IMR-90 (cell line): ENCODE data around the gene THADA. TPM values are rescaled to one million over a fixed set of nuclear protein-coding genes. Genes with fewer than 3 reads are reported as not detected.

Experiments
- ATAC-seq: fragments of 200-7000 bp; cut with Tn5 transposase; 2 replicates; pipeline ENCODE4 v1.9.1; 2020; ENCODE audit warnings: low read depth, mild to moderate bottlenecking, moderate library complexity
- BruUV-seq: library from RNA; stranded (reverse); fragments of 400-500 nt; replicated peaks from 2 replicates; lab custom pipeline; 2021; lab: Mats Ljungman, UMichigan
- CTCF ChIA-PET: fragments of 300-600 bp; formaldehyde crosslinking; extraction: SDS; loops from one replicate; lab custom pipeline; 2021; ENCODE audit warnings: antibody characterized with exemption; lab: Yijun Ruan, JAX
- POLR2A ChIA-PET: fragments of 300-600 bp; sonication (Branson Sonifier 250); formaldehyde crosslinking; loops from one replicate; lab custom pipeline; 2022; ENCODE audit warnings: antibody characterized with exemption; ENCODE audit not compliant: unreplicated experiment; lab: Charles Lee
- DNase-seq: peaks from one replicate; pipeline ENCODE4 v3.0.0; 2013
- H2AFZ ChIP-seq: replicated peaks from 2 replicates; pipeline ENCODE3; 2013; ENCODE audit warnings: low read length, mild to moderate bottlenecking; ENCODE audit not compliant: poor library complexity
- H2AK5ac ChIP-seq: 2 replicates; pipeline ENCODE4 v1.6.1; 2013; ENCODE audit warnings: low read depth, low read length, inconsistent platforms
- H2AK9ac ChIP-seq: replicated peaks from 2 replicates; pipeline ENCODE3; 2013; ENCODE audit warnings: mild to moderate bottlenecking, low read depth, low read length, moderate library complexity; ENCODE audit not compliant: poor library complexity
- H2BK120ac ChIP-seq: 2 replicates; pipeline ENCODE4 v1.6.1; 2013; ENCODE audit warnings: low read depth, low read length, inconsistent platforms
- H2BK15ac ChIP-seq: 3 replicates; pipeline ENCODE4 v1.6.1; 2013; ENCODE audit warnings: low read depth, low read length, inconsistent platforms
- H2BK20ac ChIP-seq: 2 replicates; pipeline ENCODE4 v1.6.1; 2013; ENCODE audit warnings: low read depth, mild to moderate bottlenecking, inconsistent platforms, low read length, moderate library complexity
- H2BK5ac ChIP-seq: 2 replicates; pipeline ENCODE4 v1.6.1; 2013; ENCODE audit warnings: mild to moderate bottlenecking, low read depth, low read length, inconsistent platforms; ENCODE audit not compliant: poor library complexity, severe bottlenecking
- H3K14ac ChIP-seq: replicated peaks from 2 replicates; pipeline ENCODE4 v1.6.1; 2013; ENCODE audit warnings: low read depth, low read length, inconsistent platforms
- H3K18ac ChIP-seq: 2 replicates; pipeline ENCODE4 v1.6.1; 2013; ENCODE audit warnings: low read depth, low read length, control low read depth
- H3K23ac ChIP-seq: 2 replicates; pipeline ENCODE4 v1.6.1; 2013; ENCODE audit warnings: low read depth, low read length, inconsistent platforms
- H3K27ac ChIP-seq: 2 replicates; pipeline ENCODE4 v1.5.1; 2013; ENCODE audit warnings: mild to moderate bottlenecking, control low read depth, low read length; ENCODE audit not compliant: insufficient read depth
- H3K27me3 ChIP-seq: 2 replicates; pipeline ENCODE4 v1.6.1; 2013; ENCODE audit warnings: low read length; ENCODE audit not compliant: control insufficient read depth, insufficient read depth
- H3K36me3 ChIP-seq: 2 replicates; pipeline ENCODE4 v1.6.1; 2013; ENCODE audit warnings: low read length, mixed read lengths; ENCODE audit not compliant: control insufficient read depth, insufficient read depth
- H3K4ac ChIP-seq: 2 replicates; pipeline ENCODE4 v1.6.1; 2013; ENCODE audit warnings: low read depth, low read length, inconsistent platforms
- H3K4me1 ChIP-seq: 2 replicates; pipeline ENCODE4 v1.6.1; 2013; ENCODE audit warnings: low read length, mixed read lengths; ENCODE audit not compliant: control insufficient read depth, insufficient read depth
- H3K4me2 ChIP-seq: 2 replicates; pipeline ENCODE4 v1.6.1; 2013; ENCODE audit warnings: low read depth, mild to moderate bottlenecking, control low read depth, low read length, moderate library complexity
- H3K4me3 ChIP-seq: 2 replicates; pipeline ENCODE4 v1.5.1; 2013; ENCODE audit warnings: low read depth, mild to moderate bottlenecking, control low read depth, low read length, moderate library complexity; ENCODE audit not compliant: insufficient read depth
- H3K56ac ChIP-seq: 2 replicates; pipeline ENCODE4 v1.6.1; 2013; ENCODE audit warnings: low read length, inconsistent platforms; ENCODE audit not compliant: insufficient read depth; ENCODE audit errors: extremely low read depth
- H3K79me1 ChIP-seq, 2 experiments: 2 replicates each; pipeline ENCODE4 v1.6.1; 2013; ENCODE audit warnings: low read length in 2 of 2, inconsistent platforms in 1 of 2, low read depth in 1 of 2
- H3K9ac ChIP-seq: 2 replicates; pipeline ENCODE4 v1.6.1; 2013; ENCODE audit warnings: low read depth, low read length, control low read depth
- H3K9me1 ChIP-seq: 2 replicates; pipeline ENCODE4 v1.6.1; 2013; ENCODE audit warnings: low read length, inconsistent platforms; ENCODE audit not compliant: insufficient read depth
- H3K9me3 ChIP-seq: 2 replicates; pipeline ENCODE4 v1.6.1; 2013; ENCODE audit warnings: low read length; ENCODE audit not compliant: control insufficient read depth, insufficient read depth
- H4K20me1 ChIP-seq: 2 replicates; pipeline ENCODE4 v1.6.1; 2013; ENCODE audit warnings: low read length, inconsistent platforms; ENCODE audit not compliant: insufficient read depth
- H4K5ac ChIP-seq: 2 replicates; pipeline ENCODE4 v1.6.1; 2013; ENCODE audit warnings: mild to moderate bottlenecking, low read depth, low read length, control low read depth
- H4K8ac ChIP-seq, 2 experiments: 2 replicates each; pipeline ENCODE4 v1.6.1; 2013; ENCODE audit warnings: low read depth in 2 of 2, low read length in 2 of 2, control low read depth in 1 of 2, inconsistent platforms in 1 of 2
- H4K91ac ChIP-seq: 2 replicates; pipeline ENCODE4 v1.6.1; 2013; ENCODE audit warnings: low read depth, low read length, inconsistent platforms; ENCODE audit not compliant: insufficient read depth
- CEBPB ChIP-seq: IDR thresholded peaks from 2 replicates; pipeline ENCODE4 v1.6.1; 2012; ENCODE audit warnings: low read depth, low read length, improper control_type of control experiment
- POLR2A ChIP-seq: IDR thresholded peaks from 2 replicates; pipeline ENCODE4 v1.6.1; 2012; ENCODE audit warnings: mild to moderate bottlenecking, low read depth, low read length
- RCOR1 ChIP-seq: IDR thresholded peaks from 2 replicates; pipeline ENCODE4 v1.6.1; 2012; ENCODE audit warnings: mild to moderate bottlenecking, low read length, improper control_type of control experiment; ENCODE audit not compliant: insufficient replicate concordance
- SMC3 ChIP-seq: fragments of 150-350 bp; IDR thresholded peaks from 2 replicates; pipeline ENCODE4 v1.6.1; 2016; ENCODE audit warnings: low read depth, mild to moderate bottlenecking, antibody characterized with exemption, low read length, moderate library complexity
- WGBS, 2 experiments: methylation state at CpG; one replicate each; pipeline versions ENCODE4 v1.1.5 to v1.1.7; 2013; ENCODE audit warnings: missing lambda C conversion rate in 2 of 2; ENCODE audit not compliant: insufficient read length in 1 of 2; ENCODE audit errors: extremely low coverage in 2 of 2; 5-methylcytosine and 5-hydroxymethylcytosine counted together
- dilution Hi-C: fragments of 300-500 bp; cut with HindIII; formaldehyde crosslinking; loops from one replicate; pipeline ENCODE4 v1.14.3; 2018; ENCODE audit warnings: low sequenced_read_pairs; ENCODE audit not compliant: unreplicated experiment
- in situ Hi-C: fragments of 300-500 bp; cut with MboI; formaldehyde crosslinking; loops from 3 replicates; pipeline ENCODE4 v1.14.3; 2019; ENCODE audit warnings: low sequenced_read_pairs, inconsistent platforms, mixed read lengths
- intact Hi-C: fragments of 100-400 bp; cut with micrococcal nuclease; formaldehyde crosslinking; loops from 2 replicates; pipeline ENCODE4 v1.10.0; 2022
- polyA plus RNA-seq, 3 experiments: library from polyadenylated mRNA; depleted of rRNA; stranded (reverse); fragments of >200 nt; gene quantifications; 2 replicates each; pipeline ENCODE4 v1.2.3, GENCODE V29; 2012; ENCODE audit warnings: low replicate concordance in 1 of 3
- total RNA-seq: library from RNA; depleted of rRNA; stranded (reverse); fragments of >200 nt; gene quantifications from 2 replicates; pipeline ENCODE4 v1.2.3, GENCODE V29; 2012
- TF ChIP-seq, protein P1 (sequence below): fragments of 150-350 bp; IDR thresholded peaks from 2 replicates; pipeline ENCODE4 v1.6.1; 2016; ENCODE audit warnings: low read depth, mild to moderate bottlenecking, low read length, moderate library complexity, borderline replicate concordance
- TF ChIP-seq, protein P2 (sequence below): conservative IDR thresholded peaks from 2 replicates; pipeline ENCODE4 v1.5.1; 2012; ENCODE audit warnings: mild to moderate bottlenecking, low read depth, low read length, improper control_type of control experiment

THADA gene
- total and polyA plus RNA-seq, 2 of the 4 experiments (the other 2 are of a cell fraction), result 10.5 to 21.3 TPM

DNA sequence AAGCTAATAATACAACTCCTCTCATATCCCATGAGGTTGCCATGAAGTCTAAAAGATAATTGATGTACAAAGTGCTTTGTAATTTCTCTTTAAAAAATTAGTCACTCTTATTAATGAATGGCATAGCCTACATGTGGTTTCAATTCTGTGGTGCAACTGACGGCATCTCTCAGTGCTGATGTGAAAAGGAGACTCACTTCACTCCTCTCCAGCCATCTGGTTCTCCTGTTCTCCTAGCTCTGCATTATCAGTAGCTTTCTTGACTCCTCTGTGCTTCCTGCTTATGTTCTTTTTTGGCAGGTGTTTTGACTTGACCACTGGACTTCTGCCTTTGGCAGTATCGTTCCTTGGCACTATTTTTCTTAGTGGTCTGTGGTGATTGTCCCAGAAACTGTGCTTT is 234.6 kb downstream of the THADA start:
- Histone ChIP-seq H3K23ac (no peak overlapping the region), H3K4me2 (no peak overlapping the region), H2BK15ac (no peak overlapping the region), H3K79me1 (no peaks in the 10 kb centered on the region; a peak in 1 of 4 replicates), H3K18ac (no peak overlapping the region), H3K27me3 (no peaks in the 10 kb centered on the region), H2AK9ac (no peak overlapping the region), H3K27ac (no peak overlapping the region), H3K36me3 (no peaks in the 10 kb centered on the region), H3K56ac (no peak overlapping the region), H3K4ac (no peak overlapping the region), H4K91ac (no peak overlapping the region), H4K8ac (no peak overlapping the region), H2BK120ac (no peak overlapping the region), H3K14ac (no peak overlapping the region), H2AFZ (no peak overlapping the region), H2BK20ac (no peak overlapping the region), H3K9ac (no peak overlapping the region), H2AK5ac (no peak overlapping the region), H3K9me3 (no peaks in the 10 kb centered on the region), H4K5ac (no peak overlapping the region), H4K20me1 (no peaks in the 10 kb centered on the region), H3K4me3 (no peak overlapping the region), H2BK5ac (no peak overlapping the region), H3K4me1 (peaks cover 10% of the 10 kb centered on the region), H3K9me1 (no peaks in the 10 kb centered on the region)
- in situ Hi-C loops, result no loop called here
- BruUV-seq, result no TSS peak
- ChIA-PET CTCF (no interaction called here), POLR2A (no interaction called here)
- ATAC-seq, result no peak
- DNase-seq, result no peak
- TF ChIP-seq, protein P1, sequence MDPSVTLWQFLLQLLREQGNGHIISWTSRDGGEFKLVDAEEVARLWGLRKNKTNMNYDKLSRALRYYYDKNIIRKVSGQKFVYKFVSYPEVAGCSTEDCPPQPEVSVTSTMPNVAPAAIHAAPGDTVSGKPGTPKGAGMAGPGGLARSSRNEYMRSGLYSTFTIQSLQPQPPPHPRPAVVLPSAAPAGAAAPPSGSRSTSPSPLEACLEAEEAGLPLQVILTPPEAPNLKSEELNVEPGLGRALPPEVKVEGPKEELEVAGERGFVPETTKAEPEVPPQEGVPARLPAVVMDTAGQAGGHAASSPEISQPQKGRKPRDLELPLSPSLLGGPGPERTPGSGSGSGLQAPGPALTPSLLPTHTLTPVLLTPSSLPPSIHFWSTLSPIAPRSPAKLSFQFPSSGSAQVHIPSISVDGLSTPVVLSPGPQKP, result no peak
- TF ChIP-seq, protein P2, sequence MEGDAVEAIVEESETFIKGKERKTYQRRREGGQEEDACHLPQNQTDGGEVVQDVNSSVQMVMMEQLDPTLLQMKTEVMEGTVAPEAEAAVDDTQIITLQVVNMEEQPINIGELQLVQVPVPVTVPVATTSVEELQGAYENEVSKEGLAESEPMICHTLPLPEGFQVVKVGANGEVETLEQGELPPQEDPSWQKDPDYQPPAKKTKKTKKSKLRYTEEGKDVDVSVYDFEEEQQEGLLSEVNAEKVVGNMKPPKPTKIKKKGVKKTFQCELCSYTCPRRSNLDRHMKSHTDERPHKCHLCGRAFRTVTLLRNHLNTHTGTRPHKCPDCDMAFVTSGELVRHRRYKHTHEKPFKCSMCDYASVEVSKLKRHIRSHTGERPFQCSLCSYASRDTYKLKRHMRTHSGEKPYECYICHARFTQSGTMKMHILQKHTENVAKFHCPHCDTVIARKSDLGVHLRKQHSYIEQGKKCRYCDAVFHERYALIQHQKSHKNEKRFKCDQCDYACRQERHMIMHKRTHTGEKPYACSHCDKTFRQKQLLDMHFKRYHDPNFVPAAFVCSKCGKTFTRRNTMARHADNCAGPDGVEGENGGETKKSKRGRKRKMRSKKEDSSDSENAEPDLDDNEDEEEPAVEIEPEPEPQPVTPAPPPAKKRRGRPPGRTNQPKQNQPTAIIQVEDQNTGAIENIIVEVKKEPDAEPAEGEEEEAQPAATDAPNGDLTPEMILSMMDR, result no peak
- no peak for TF ChIP-seq POLR2A
- TF ChIP-seq RCOR1, result no peak
- TF ChIP-seq CEBPB, result no peak
- no peak for TF ChIP-seq SMC3
- intact Hi-C loops, result no loop called here
- dilution Hi-C loops, result no loop called here
- no CpG with 5 or more reads among the region's 2 CpGs for WGBS, 2 experiments
